ENCODE measurements around the gene TCF25.

Gene TCF25

GRCh38 chr16:89949121-89949742 is 75.8 kb downstream of the TCF25 start:
- no peak for DNase-seq (ENCODE audit: low spot score)

GRCh38 chr16:89949756-89950155 is 76.4 kb downstream of the TCF25 start:
- DNase-seq (ENCODE audit: low spot score): no peak

GRCh38 chr16:89951509-89951908 is 78.1 kb downstream of the TCF25 start:
- no peak for DNase-seq (ENCODE audit: low spot score)

GRCh38 chr16:89952049-89952448 is 78.7 kb downstream of the TCF25 start:
- no peak for DNase-seq (ENCODE audit: low spot score)

- DNase-seq (ENCODE audit: low spot score): no peak
Measured at GRCh38 chr16:89952551-89952950, 79.2 kb downstream of the TCF25 start.

- no peak for DNase-seq (ENCODE audit: low spot score)
Measured at GRCh38 chr16:89953671-89954406, 80.4 kb downstream of the TCF25 start.

GRCh38 chr16:89954462-89954861 is 81.1 kb downstream of the TCF25 start:
- DNase-seq (ENCODE audit: low spot score): no peak

- DNase-seq (ENCODE audit: low spot score): no peak
Measured at GRCh38 chr16:89955001-89955685, 81.8 kb downstream of the TCF25 start.

- DNase-seq (ENCODE audit: low spot score): no peak
Measured at GRCh38 chr16:89956505-89957215, 83.3 kb downstream of the TCF25 start.

- no peak for DNase-seq (ENCODE audit: low spot score)
Measured at GRCh38 chr16:89957216-89957785, 83.9 kb downstream of the TCF25 start.

GRCh38 chr16:89958068-89958467 is 84.7 kb downstream of the TCF25 start:
- peak; percentile 8 for DNase-seq (ENCODE audit: low spot score)

- no peak for DNase-seq (ENCODE audit: low spot score)
Measured at GRCh38 chr16:89958596-89958995, 85.2 kb downstream of the TCF25 start.

GRCh38 chr16:89960966-89961365 is 87.6 kb downstream of the TCF25 start:
- DNase-seq (ENCODE audit: low spot score): no peak
